ENCODE data around the gene INTS11.
"Not testable (repeated sequence)": the region's sequence is repeated elsewhere in the genome, so short reads cannot be mapped to it uniquely, and the experiment has no call there.

- not testable (repeated sequence) for TF ChIP-seq CTCF (IDR thresholded peaks at IDR 0.05; ENCODE audit: low read length); EZH2 (IDR thresholded peaks at IDR 0.05; ENCODE audit: borderline replicate concordance, low read length)
Observed at GRCh38 chr1:1316199-1316598, 8.3 kb downstream of the INTS11 start.

Data from OCI-LY1 (cell line).